ENCODE measurements around the gene KLHL17.
"Not testable (repeated sequence)": the region's sequence is repeated elsewhere in the genome, so short reads cannot be mapped to it uniquely, and the experiment has no call there.

The KLHL17 gene

DNA sequence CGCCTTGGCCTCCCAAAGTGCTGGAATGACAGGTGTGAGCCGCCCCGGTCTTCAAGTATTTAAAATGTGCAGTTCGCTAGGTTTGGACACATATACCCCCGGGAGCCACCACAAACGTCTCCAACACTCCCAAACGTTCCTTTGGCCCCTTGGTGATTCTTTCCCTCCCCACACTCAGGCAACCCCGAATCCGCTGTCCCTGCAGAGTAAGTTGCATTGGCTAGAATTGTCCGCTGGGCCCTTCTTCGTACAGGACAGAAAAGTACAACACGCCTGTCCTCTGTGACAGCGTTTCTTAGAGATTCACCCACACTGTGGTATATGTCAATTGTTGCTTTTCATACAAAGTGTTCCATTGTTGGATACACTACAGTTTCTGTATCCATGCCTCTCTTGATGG lies 24.7 kb downstream of the KLHL17 start:
- Histone ChIP-seq H3K36me3 (ENCODE audit: control insufficient read depth, low read length) (no peaks in the 10 kb centered on the region), H3K4me2 (ENCODE audit: low read length) (no peak overlapping the region), H3K27ac (ENCODE audit: low read depth, low read length) (no peak overlapping the region), H4K20me1 (ENCODE audit: control insufficient read depth, insufficient read depth, low read depth, low read length) (no peaks in the 10 kb centered on the region), H3K4me1 (ENCODE audit: control insufficient read depth, low read length) (no peaks in the 10 kb centered on the region), H3K4me3 (ENCODE audit: low read length) (no peak overlapping the region), H3K79me2 (ENCODE audit: control insufficient read depth, low read length) (no peaks in the 10 kb centered on the region), H3K9me3 (ENCODE audit: control insufficient read depth, insufficient read depth, low read length) (no peaks in the 10 kb centered on the region), H3F3A (ENCODE audit: control insufficient read depth, insufficient read depth) (no peaks in the 10 kb centered on the region), H3K27me3 (ENCODE audit: control insufficient read depth, low read length) (peaks cover 17% of the 10 kb centered on the region), H3K9me2 (replicated peaks; ENCODE audit: control insufficient read depth, low read length) (no peaks in the 10 kb centered on the region)
- no peak for TF ChIP-seq EZH2phosphoT487 (IDR thresholded peaks at IDR 0.05; ENCODE audit: borderline replicate concordance, low read length)
- TF ChIP-seq, protein P1, sequence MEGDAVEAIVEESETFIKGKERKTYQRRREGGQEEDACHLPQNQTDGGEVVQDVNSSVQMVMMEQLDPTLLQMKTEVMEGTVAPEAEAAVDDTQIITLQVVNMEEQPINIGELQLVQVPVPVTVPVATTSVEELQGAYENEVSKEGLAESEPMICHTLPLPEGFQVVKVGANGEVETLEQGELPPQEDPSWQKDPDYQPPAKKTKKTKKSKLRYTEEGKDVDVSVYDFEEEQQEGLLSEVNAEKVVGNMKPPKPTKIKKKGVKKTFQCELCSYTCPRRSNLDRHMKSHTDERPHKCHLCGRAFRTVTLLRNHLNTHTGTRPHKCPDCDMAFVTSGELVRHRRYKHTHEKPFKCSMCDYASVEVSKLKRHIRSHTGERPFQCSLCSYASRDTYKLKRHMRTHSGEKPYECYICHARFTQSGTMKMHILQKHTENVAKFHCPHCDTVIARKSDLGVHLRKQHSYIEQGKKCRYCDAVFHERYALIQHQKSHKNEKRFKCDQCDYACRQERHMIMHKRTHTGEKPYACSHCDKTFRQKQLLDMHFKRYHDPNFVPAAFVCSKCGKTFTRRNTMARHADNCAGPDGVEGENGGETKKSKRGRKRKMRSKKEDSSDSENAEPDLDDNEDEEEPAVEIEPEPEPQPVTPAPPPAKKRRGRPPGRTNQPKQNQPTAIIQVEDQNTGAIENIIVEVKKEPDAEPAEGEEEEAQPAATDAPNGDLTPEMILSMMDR (IDR thresholded peaks at IDR 0.05; ENCODE audit: low read depth, low read length, poor library complexity, severe bottlenecking) = no peak

- H3K27me3 ChIP-seq (ENCODE audit: control insufficient read depth, low read length) = peaks cover 17% of the 10 kb centered on the region
- H3K4me2 ChIP-seq (ENCODE audit: low read length); H3K36me3 ChIP-seq (ENCODE audit: control insufficient read depth, low read length); H3K9me2 ChIP-seq (replicated peaks; ENCODE audit: control insufficient read depth, low read length); H3K4me1 ChIP-seq (ENCODE audit: control insufficient read depth, low read length); H3K4me3 ChIP-seq (ENCODE audit: low read length); H3K9me3 ChIP-seq (ENCODE audit: control insufficient read depth, insufficient read depth, low read length); H3F3A ChIP-seq (ENCODE audit: control insufficient read depth, insufficient read depth); H3K79me2 ChIP-seq (ENCODE audit: control insufficient read depth, low read length); H3K27ac ChIP-seq (ENCODE audit: low read depth, low read length); H4K20me1 ChIP-seq (ENCODE audit: control insufficient read depth, insufficient read depth, low read depth, low read length): not testable (repeated sequence)
Observed at GRCh38 chr1:988061-988460, 27.7 kb downstream of the KLHL17 start.

- H3K79me2 ChIP-seq (ENCODE audit: control insufficient read depth, low read length); H3K4me1 ChIP-seq (ENCODE audit: control insufficient read depth, low read length); H3K36me3 ChIP-seq (ENCODE audit: control insufficient read depth, low read length); H3K9me3 ChIP-seq (ENCODE audit: control insufficient read depth, insufficient read depth, low read length); H3K27ac ChIP-seq (ENCODE audit: low read depth, low read length); H3K4me3 ChIP-seq (ENCODE audit: low read length); H3K9me2 ChIP-seq (replicated peaks; ENCODE audit: control insufficient read depth, low read length); H3K4me2 ChIP-seq (ENCODE audit: low read length); H3F3A ChIP-seq (ENCODE audit: control insufficient read depth, insufficient read depth); H4K20me1 ChIP-seq (ENCODE audit: control insufficient read depth, insufficient read depth, low read depth, low read length): not testable (repeated sequence)
- peaks cover 22% of the 10 kb centered on the region for H3K27me3 ChIP-seq (ENCODE audit: control insufficient read depth, low read length)
Observed at GRCh38 chr1:991275-991674, 30.9 kb downstream of the KLHL17 start.

DNA sequence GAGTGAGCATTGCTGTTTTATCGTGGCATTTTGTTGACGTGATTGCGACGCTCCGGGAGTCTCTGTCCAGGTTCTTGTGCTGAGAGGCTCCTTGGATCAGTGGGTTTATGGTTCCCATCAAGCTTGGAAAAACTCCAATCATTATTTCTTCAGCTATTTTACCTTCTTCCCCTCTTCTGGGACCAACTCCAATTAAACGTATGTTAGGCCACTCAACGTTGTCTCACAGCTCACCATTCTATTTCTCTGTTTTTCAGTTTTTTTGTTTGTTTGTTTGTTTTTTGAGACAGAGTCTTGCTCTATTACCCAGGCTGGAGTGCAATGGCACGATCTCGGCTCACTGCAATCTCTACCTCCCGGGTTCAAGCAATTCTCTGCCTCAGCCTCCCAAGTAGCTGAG lies 31.5 kb downstream of the KLHL17 start:
- TF ChIP-seq EZH2phosphoT487 (IDR thresholded peaks at IDR 0.05; ENCODE audit: borderline replicate concordance, low read length) = no peak
- TF ChIP-seq, protein P1 (IDR thresholded peaks at IDR 0.05; ENCODE audit: low read depth, low read length, poor library complexity, severe bottlenecking) = no peak
- Histone ChIP-seq H3K4me2 (ENCODE audit: low read length) (no peak overlapping the region), H3K4me1 (ENCODE audit: control insufficient read depth, low read length) (no peaks in the 10 kb centered on the region), H3K36me3 (ENCODE audit: control insufficient read depth, low read length) (no peaks in the 10 kb centered on the region), H3K4me3 (ENCODE audit: low read length) (no peak overlapping the region), H3K79me2 (ENCODE audit: control insufficient read depth, low read length) (no peaks in the 10 kb centered on the region), H3K27me3 (ENCODE audit: control insufficient read depth, low read length) (peaks cover 19% of the 10 kb centered on the region), H4K20me1 (ENCODE audit: control insufficient read depth, insufficient read depth, low read depth, low read length) (no peaks in the 10 kb centered on the region), H3K27ac (ENCODE audit: low read depth, low read length) (no peak overlapping the region), H3K9me2 (replicated peaks; ENCODE audit: control insufficient read depth, low read length) (no peaks in the 10 kb centered on the region), H3F3A (ENCODE audit: control insufficient read depth, insufficient read depth) (no peaks in the 10 kb centered on the region), H3K9me3 (ENCODE audit: control insufficient read depth, insufficient read depth, low read length) (no peaks in the 10 kb centered on the region)
